T-helper 1 cell treated with Interleukin-12 subunit alpha and Interleukin-12 subunit beta and Interleukin-4 antibody, amounts not matched to agents 30 μg/mL and 1 μg/mL, for 36 hours (primary cell): ENCODE measurements around the gene MTF1.

Source experiments
- H3K27ac Mint-ChIP-seq: one replicate; pipeline ENCODE4 v1.8.0; 2021; ENCODE audit warnings: mild to moderate bottlenecking, mixed read lengths
- H3K27me3 Mint-ChIP-seq: one replicate; pipeline ENCODE4 v1.8.0; 2021; ENCODE audit warnings: low read depth, mixed read lengths
- H3K36me3 Mint-ChIP-seq: one replicate; pipeline ENCODE4 v1.8.0; 2021; ENCODE audit warnings: low read depth, mixed read lengths
- H3K4me1 Mint-ChIP-seq: one replicate; pipeline ENCODE4 v1.8.0; 2021; ENCODE audit warnings: low read depth, mixed read lengths
- H3K4me3 Mint-ChIP-seq: one replicate; pipeline ENCODE4 v1.8.0; 2021; ENCODE audit warnings: mild to moderate bottlenecking, moderate library complexity, mixed read lengths
- H3K9me3 Mint-ChIP-seq: one replicate; pipeline ENCODE4 v1.8.0; 2021; ENCODE audit warnings: mixed read lengths

MTF1 gene

DNA sequence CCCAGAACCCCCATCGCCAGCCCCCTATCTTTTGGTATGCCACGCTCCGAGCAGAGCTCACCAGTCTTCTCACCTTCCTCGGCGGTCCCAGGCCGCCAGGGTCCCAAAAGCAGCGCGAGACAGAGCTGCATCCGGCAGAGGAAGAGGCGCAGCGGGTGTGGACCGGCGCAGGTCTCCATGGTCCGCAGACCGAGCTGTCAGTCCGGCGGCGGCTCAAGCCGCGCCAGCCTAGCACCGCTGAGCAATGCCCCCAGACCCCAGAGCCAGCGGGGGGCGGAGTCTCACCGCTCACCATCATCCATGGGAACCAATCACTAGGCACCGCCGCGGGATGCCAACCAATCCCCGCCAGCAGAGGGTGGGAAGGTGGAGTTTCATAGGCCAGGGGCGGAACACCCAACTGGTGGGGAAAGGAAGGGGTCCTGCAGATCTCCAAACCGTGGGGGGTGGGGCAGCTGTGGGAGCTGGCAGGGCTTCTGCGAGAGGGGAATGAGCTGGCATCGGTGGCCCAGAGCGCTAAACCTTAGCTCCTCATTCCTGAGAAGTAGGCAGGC lies 94.4 kb downstream of the MTF1 start, which contains the start of gene EPHA10:
Gene EPHA10, minus strand, starts transcription at position 233 of the 554 bp plus-strand sequence. Its CDS starts 54 bp downstream, at position 179.
- Mint-ChIP-seq H3K4me3 (no peak within 1 kb of the TSS), H3K27me3 (peaks cover 73% of the 10 kb centered on the region), H3K9me3 (no peaks in the 10 kb centered on the region), H3K27ac (peak within 1 kb of the TSS; percentile 10), H3K36me3 (peaks cover 3% of the 10 kb centered on the region), H3K4me1 (no peaks in the 10 kb centered on the region)

DNA sequence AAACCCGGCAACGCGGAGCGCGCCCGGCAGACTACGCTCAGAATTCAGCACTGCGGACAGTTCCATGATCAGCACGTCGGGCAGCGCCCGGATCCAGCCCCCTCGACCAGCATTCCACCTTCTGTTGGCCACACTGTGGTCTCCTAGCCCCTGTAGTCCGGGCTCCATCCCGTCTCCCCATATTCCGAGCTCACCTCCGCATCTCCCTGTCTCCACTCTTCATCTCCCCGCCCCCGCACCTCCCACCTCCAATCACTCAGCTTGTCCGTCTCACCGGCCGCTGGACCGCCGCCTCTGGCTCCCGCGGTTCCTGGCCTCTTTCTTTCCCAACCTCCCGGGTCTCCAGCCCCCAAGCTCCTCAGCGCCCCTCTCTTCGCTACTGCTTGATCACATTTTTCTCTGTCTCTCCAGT lies 95.0 kb downstream of the MTF1 start:
- Mint-ChIP-seq H3K4me3 (no peak overlapping the region), H3K36me3 (peaks cover 3% of the 10 kb centered on the region), H3K27ac (peak overlapping the region; percentile 10), H3K4me1 (no peaks in the 10 kb centered on the region), H3K9me3 (no peaks in the 10 kb centered on the region), H3K27me3 (peaks cover 71% of the 10 kb centered on the region)

- Mint-ChIP-seq H3K9me3 (no peaks in the 10 kb centered on the region), H3K27me3 (peaks cover 66% of the 10 kb centered on the region), H3K4me1 (no peaks in the 10 kb centered on the region), H3K27ac (no peak overlapping the region), H3K4me3 (no peak overlapping the region), H3K36me3 (peaks cover 3% of the 10 kb centered on the region)
Observed at GRCh38 chr1:37763791-37764413, 95.5 kb downstream of the MTF1 start.

- Mint-ChIP-seq H3K27ac (no peak overlapping the region), H3K4me1 (no peaks in the 10 kb centered on the region), H3K36me3 (peaks cover 3% of the 10 kb centered on the region), H3K9me3 (no peaks in the 10 kb centered on the region), H3K27me3 (peaks cover 54% of the 10 kb centered on the region), H3K4me3 (no peak overlapping the region)
Observed at GRCh38 chr1:37762516-37762915, 96.9 kb downstream of the MTF1 start.

- H3K4me3 Mint-ChIP-seq: no peak overlapping the region
- no peaks in the 10 kb centered on the region for H3K9me3 Mint-ChIP-seq
- H3K27ac Mint-ChIP-seq: no peak overlapping the region
- H3K4me1 Mint-ChIP-seq: no peaks in the 10 kb centered on the region
- peaks cover 3% of the 10 kb centered on the region for H3K36me3 Mint-ChIP-seq
- H3K27me3 Mint-ChIP-seq: peaks cover 44% of the 10 kb centered on the region
Observed at GRCh38 chr1:37761416-37762095, 97.8 kb downstream of the MTF1 start.
